Right atrium auricular region (tissue), 2 donors: ENCODE measurements around the gene ROBO3. TPM values are rescaled to one million over a fixed set of nuclear protein-coding genes. Genes with fewer than 3 reads are reported as not detected.

Experiments used
- DNase-seq: peaks from one replicate; pipeline ENCODE4 v3.0.0-alpha.2; 2019; ENCODE audit warnings: low spot score
- H3K27ac ChIP-seq, 2 donors: fragments of 200-600 bp; sonication (generic); 1 replicate in 1 of 2; 2 replicates in 1 of 2; pipeline ENCODE4 v1.5.1; 2016 to 2019
- H3K27me3 ChIP-seq, 2 donors: fragments of 200-600 bp; sonication (generic); one replicate each; pipeline versions ENCODE4 v1.5.1 to v1.6.0; 2017 to 2019
- H3K36me3 ChIP-seq: fragments of 200-600 bp; sonication (generic); one replicate; pipeline ENCODE4 v1.5.1; 2016
- H3K4me1 ChIP-seq, 2 donors: fragments of 200-600 bp; sonication (generic); one replicate each; pipeline versions ENCODE4 v1.5.1 to v1.6.0; 2017 to 2019
- H3K4me3 ChIP-seq, 2 donors: fragments of 200-600 bp; sonication (generic); 1 replicate in 1 of 2; 2 replicates in 1 of 2; pipeline ENCODE4 v1.5.1; 2017 to 2019; ENCODE audit warnings: mild to moderate bottlenecking in 1 of 2, moderate library complexity in 1 of 2
- H3K9me3 ChIP-seq, 2 donors: fragments of 200-600 bp; sonication (generic); one replicate each; pipeline ENCODE4 v1.5.1; 2019
- CTCF ChIP-seq, 2 donors: fragments of 200-600 bp; sonication (generic); IDR thresholded peaks; one replicate each; pipeline ENCODE4 v1.5.1; 2019; ENCODE audit warnings: antibody characterized with exemption in 2 of 2
- total RNA-seq, 2 donors: library from RNA; depleted of rRNA; stranded (reverse); fragments of >200 nt; gene quantifications; one replicate each; pipeline ENCODE4 v1.1.0, GENCODE V29; 2016

The ROBO3 gene
- total RNA-seq, 2 donors from 2014 or later, result 6.4 to 10.1 TPM

GRCh38 chr11:124825876-124826275 lies 39.4 kb upstream of the ROBO3 start:
- no peak for TF ChIP-seq CTCF (IDR thresholded peaks at IDR 0.05)
- Histone ChIP-seq H3K27me3 (no peaks in the 10 kb centered on the region), H3K36me3 (no peaks in the 10 kb centered on the region), H3K4me1 (no peaks in the 10 kb centered on the region), H3K4me3 (no peak overlapping the region), H3K27ac (no peak overlapping the region), H3K9me3 (no peaks in the 10 kb centered on the region)
- DNase-seq, result no peak

GRCh38 chr11:124829986-124830385 lies 35.2 kb upstream of the ROBO3 start:
- Histone ChIP-seq H3K4me3 (no peak overlapping the region), H3K27ac (no peak overlapping the region), H3K9me3 (no peaks in the 10 kb centered on the region), H3K4me1 (no peaks in the 10 kb centered on the region), H3K27me3 (no peaks in the 10 kb centered on the region), H3K36me3 (no peaks in the 10 kb centered on the region)
- no peak for DNase-seq
- TF ChIP-seq CTCF (IDR thresholded peaks at IDR 0.05), result no peak

- Histone ChIP-seq H3K36me3 (no peaks in the 10 kb centered on the region), H3K27ac (no peak overlapping the region), H3K4me3 (no peak overlapping the region), H3K27me3 (no peaks in the 10 kb centered on the region), H3K9me3 (no peaks in the 10 kb centered on the region), H3K4me1 (no peaks in the 10 kb centered on the region)
- DNase-seq, result no peak
- TF ChIP-seq CTCF (IDR thresholded peaks at IDR 0.05), result no peak
Measured at GRCh38 chr11:124830749-124831148, 34.5 kb upstream of the ROBO3 start.

- Histone ChIP-seq H3K4me3 (no peak overlapping the region), H3K36me3 (no peaks in the 10 kb centered on the region), H3K4me1 (no peaks in the 10 kb centered on the region), H3K9me3 (no peaks in the 10 kb centered on the region), H3K27me3 (no peaks in the 10 kb centered on the region), H3K27ac (no peak overlapping the region)
- TF ChIP-seq CTCF (IDR thresholded peaks at IDR 0.05), result no peak
- DNase-seq, result no peak
Measured at GRCh38 chr11:124831897-124832296, 33.3 kb upstream of the ROBO3 start.

- no peak for DNase-seq
- H3K27me3 ChIP-seq, result no peaks in the 10 kb centered on the region
- H3K4me1 ChIP-seq, result no peaks in the 10 kb centered on the region
- no peaks in the 10 kb centered on the region for H3K36me3 ChIP-seq
- H3K27ac ChIP-seq, result no peak overlapping the region
- no peaks in the 10 kb centered on the region for H3K9me3 ChIP-seq
- no peak for TF ChIP-seq CTCF (IDR thresholded peaks at IDR 0.05)
- H3K4me3 ChIP-seq, result no peak overlapping the region
Measured at GRCh38 chr11:124832571-124832970, 32.7 kb upstream of the ROBO3 start.

GRCh38 chr11:124834526-124835180 lies 30.6 kb upstream of the ROBO3 start:
- Histone ChIP-seq H3K27ac (no peak overlapping the region), H3K9me3 (no peaks in the 10 kb centered on the region), H3K36me3 (no peaks in the 10 kb centered on the region), H3K4me3 (no peak overlapping the region), H3K4me1 (peaks cover 0 to 9% of the 10 kb centered on the region in 2 donors), H3K27me3 (peaks cover 6 to 12% of the 10 kb centered on the region in 2 donors)
- DNase-seq, result no peak
- no peak for TF ChIP-seq CTCF (IDR thresholded peaks at IDR 0.05)
